CD4-positive, alpha-beta T cell treated with Interleukin-21 for 1 hour (primary cell): Measurements from ENCODE around the gene PTAFR.
"Not testable (repeated sequence)": the region's sequence is repeated elsewhere in the genome, so short reads cannot be mapped to it uniquely, and the experiment has no call there.

ENCODE experiments used
- DNase-seq: peaks from one replicate; pipeline ENCODE4 v3.0.0-alpha.2; 2020

Gene PTAFR

DNA sequence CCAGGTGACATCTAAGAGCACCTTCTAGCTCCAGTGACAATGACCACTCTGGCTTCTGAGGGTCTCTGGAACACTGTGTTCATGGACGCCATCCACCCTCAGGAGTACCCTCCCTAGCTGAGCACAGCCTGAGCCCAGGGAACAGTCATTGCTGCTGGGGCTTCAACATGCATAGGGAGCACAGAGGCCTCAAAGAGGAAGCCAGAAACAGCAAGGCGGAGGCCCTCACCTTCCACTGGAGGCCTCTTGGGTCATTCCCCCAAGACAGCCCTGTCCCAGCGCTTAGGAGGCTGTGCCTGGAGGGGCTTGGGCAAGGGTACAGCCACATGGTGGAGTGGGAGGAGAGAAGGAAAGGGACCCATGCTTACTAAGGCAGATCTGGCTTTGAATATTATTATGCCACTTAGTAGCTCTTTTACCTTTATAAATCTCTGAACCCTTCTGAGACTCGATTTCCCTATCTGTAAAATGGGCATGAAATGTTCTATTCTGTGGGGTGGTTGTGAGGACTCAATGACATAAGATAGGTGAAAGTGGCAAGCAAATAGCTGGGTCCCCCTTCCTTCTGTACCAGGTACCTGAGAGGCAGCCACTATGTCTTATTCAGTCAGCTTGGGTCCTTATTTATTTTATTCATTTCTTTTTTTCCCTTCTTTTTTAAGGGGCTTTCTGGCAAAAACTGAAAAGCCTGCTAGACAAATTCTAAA lies 32.8 kb downstream of the PTAFR start:
- DNase-seq = no peak

DNA sequence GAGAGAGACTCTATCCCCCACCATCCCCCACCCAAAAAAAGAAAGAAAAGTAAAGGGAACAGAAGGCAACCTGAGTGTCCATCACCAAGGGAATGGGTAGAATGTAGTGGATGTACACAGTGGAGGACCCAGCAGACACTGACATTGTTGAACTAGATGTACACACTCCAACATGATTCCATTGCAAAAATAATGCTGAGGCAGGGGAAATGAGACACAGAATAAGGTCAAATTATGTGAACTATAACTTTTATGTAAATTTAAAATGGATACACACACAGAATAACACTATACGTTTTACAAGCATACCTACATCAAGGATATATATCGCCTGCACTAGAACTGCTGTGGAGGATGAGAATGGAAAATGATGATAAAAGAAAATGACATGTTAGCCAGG lies 34.8 kb downstream of the PTAFR start:
- DNase-seq = no peak

DNA sequence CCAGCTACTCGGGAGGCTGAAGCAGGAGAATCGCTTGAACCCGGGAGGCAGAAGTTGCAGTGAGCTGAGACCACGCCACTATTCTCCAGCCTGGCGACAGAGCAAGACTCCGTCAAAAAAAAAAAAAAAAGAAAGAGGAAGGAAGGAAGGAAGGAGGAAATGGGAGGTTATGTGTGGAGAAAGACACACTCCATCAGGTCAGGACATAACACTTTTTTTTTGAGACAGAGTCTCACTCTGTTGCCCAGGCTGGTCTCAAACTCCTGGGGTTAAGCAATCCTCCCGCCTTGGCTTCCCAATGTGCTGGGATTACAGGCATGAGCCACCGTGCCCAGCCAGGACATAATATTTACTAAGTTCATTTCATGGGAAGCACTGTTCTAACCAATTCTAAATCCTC lies 36.6 kb downstream of the PTAFR start:
- not testable (repeated sequence) for DNase-seq

DNA sequence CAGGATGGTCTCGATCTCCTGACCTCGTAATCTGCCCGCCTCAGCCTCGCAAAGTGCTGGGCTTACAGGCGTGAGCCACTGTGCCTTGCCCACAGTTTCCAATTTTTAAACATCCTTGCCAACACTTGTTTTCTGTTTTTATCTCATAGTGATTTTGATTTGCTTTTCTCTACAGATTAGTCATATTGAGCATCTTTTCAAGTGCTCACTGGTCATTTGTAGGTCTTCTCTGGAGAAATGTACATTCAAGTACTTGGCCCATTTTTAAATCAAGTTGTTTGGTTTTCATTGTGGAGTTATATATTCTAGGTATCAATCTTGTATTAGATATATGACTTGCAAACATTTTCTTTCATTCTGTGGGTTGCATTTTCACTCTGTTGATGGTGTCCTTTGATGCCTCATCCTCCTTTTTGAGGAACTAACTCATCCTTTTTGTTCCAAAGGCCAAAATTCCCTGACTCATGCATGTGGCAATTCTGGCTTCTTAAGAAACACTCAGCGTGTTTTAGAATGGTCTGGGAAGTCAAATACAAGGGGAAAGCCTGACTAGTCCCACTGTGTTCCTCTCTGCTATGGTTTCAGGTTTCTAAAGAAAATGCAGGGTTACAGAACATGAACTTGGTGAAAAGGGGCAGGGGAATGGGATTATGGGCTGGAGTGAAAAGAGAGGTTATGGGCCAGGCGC lies 37.3 kb downstream of the PTAFR start:
- no peak for DNase-seq

DNA sequence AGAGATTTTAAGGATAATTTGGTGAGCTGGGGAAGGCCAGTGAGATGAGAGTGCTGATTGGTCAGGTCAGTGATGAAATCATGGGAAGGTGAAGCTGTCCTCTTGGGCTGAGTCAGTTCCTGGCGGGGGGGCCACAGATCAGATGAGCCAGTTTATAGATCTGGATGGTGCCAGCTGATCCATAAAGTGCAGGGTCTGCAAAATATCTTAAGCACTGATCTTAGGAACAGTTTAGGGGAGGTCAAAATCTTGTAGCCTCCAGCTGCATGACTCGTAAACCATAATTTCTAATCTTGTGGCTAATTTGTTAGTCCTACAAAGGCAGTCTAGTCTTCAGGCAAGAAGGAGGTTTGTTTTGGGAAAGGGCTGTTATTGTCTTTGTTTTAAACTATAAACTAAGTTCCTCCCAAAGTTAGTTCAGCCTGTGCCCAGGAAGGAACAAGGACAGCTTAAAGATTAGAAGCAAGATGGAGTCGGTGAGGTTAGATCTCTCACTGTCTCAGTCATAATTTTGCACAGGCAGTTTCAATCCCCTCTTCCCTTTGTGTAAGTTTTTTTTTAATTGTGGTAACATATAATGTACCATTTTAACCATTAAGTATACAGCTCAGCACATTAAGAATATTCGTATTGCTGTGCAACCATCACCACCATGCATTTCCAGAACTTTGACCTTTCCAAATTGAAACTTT lies 39.4 kb downstream of the PTAFR start:
- DNase-seq = no peak

DNA sequence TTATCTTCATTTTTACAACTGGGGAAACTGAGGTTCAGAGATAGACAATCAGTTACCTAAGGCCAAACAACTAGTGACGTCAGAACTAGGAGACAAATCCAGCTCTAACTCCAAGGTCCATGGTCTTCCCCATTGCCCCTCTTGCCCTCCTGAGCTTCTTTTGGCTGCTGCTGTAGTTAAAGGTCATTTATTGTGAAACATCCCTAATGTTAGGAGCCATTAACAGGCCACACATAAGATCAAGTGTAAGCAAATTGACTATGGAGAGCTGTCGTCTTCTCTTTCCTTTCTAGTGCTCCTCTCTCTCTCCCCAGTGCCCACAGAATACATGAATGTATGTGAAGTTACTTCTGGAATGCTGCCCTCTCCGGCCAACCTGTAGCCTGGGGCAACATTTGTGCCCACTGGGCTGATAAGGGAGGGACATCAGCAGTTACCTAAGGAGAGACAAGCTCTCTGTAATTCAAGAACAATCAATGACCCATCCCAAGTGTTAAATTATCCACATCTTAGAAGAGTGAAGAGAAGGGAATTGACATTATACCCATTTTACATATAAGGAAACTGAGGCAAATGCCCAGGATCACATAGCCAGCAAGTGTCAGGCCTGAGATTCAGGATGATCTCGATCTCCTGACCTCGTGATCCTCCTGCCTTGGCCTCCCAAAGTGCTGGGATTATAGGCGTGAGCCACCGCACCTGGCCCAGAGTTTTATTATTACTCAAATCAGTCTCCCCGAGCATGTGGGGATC lies 40.1 kb downstream of the PTAFR start:
- DNase-seq = no peak

DNA sequence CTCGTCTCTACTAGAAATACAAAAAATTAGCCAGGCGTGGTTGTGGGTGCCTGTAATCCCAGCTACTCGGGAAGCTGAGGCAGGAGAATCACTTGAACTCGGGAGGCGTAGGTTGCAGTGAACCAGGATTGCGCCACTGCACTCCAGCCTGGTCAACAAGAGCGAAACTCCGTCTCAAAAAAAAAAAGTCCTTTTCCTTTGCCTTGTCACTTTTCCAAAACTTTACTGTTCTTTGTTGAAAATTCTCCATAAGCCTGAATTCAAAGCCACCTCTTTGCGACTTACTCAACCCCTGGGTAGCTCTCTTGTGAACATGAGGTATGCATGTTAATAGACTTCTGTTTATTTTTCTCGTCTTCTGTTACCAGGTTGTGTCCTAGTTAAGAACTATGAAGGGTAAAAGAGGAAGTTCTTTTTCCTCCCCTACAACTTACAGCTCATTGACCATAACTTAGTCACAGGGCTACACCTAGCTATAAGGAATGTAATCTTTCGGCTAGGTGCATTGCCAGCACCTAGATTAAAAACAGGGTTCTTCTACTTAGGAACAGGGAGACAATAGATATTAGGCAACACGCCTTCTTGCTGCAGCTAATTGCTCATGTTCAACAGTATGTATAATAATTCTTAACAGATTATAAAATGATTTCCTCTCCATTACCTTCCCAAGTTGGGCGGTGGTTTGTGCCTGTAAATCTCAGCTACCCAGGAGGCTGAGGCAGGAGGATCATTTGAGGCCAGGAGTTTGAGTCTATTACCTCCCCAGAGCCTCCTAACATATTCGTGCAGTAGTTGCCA lies 40.9 kb downstream of the PTAFR start:
- no peak for DNase-seq

DNA sequence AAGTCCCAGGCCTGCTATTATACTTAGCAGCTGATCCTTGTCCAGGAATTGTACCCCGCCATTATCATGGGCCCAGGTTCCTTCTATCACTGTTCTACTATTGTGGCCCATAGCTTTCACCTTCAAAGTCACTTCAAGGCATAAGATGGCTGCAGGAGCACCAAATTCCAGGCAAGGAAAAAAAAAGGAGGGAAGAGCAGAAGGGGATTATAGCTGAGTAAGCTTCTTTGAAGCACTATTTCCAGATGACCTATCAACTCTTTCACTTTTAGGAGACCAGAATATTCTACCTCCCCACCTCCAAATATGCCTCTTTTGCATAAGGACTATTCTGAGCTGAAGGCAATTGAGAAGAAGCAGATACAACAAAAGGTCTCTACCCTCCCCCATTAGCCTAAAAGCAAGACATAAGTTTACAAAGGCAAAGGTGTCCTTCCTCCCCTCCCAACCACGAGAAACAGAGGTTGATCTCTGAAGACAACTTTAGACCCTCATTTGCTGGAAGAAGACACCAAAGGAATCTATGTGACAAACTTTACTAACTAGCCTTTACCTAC lies 41.8 kb downstream of the PTAFR start:
- no peak for DNase-seq

DNA sequence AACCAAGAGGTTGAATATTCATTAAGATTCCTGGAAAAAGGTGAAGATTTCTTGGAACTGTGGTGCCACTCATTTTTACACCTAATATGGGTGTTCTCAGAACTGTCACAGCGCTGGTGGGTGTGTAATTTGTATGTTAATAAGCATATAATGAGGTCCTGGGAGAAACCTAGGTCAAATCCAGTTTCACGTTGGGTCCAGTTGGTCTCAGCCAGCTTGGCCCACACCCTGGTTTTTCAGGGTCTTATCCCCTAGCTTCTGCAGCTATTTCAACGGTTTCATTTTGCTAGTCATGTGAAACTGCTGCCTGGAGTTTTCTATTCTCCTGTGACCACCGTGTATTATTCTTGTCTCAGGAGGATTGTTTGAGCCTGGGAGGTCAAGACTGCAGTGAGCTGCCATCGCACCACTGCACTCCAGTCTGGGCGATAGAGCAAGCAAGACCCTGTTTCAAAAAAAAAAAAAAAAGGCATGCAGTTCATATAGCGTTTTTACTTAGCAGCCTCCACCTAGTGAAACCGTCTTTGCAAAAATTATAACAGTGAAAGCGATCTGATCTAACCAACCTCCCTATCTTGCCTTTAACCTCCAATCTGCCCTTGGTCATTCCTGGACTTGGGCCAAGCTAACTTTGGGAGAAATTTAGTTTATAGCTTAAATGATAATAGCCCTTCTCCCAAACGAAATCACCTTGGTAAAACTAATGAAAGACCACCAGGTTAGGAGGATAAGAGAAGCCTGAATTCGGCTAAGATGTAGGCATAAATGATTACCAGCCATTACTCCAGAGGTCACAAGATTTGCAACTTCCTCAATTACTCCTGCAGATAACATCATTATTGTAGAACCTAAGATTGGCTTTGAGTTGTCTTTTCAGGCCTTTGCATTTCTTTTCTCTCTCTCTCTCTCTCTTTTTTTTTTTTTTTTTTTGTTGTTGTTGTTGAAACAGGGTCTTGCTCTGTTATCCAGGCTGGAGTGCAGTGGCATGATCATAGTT lies 44.0 kb downstream of the PTAFR start:
- DNase-seq = no peak

DNA sequence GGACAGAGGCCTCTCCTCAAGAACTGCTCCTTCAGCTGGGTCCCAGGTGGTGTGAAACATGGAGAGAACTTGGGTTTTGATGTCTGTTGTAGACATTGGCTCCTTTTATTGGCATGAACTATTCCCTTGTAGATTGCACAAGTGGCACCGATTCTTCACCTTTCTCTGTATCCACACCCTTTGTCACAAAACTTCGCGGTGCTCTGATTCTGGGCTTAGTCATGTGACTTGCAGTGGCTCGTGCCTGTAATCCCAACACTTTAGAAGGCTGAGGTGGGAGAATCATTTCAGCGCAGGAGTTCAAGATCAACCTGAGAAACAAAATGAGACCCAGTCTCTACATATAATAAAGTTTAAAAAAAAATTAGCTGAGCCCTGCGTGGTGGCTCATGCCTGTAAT lies 45.6 kb downstream of the PTAFR start:
- DNase-seq = no peak

DNA sequence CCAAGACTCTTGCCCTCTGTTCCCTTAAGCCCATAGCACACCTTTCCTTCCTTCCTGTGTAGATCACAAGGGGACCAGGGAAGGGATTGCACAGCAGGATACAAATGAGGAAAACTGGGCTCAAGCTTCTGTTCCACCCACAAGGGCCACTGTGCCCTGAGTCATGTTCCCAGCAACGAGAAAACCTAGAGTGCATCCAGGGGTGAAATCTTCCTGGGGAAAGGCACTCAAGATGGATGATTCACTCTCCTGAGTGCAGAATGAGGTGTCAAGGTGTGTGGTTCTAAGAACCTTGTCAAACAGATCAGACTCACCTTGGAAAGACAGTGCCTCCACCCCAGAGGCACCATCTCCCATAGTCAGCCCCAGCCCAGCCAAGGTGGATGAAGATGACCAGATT lies 47.3 kb downstream of the PTAFR start:
- DNase-seq = no peak

DNA sequence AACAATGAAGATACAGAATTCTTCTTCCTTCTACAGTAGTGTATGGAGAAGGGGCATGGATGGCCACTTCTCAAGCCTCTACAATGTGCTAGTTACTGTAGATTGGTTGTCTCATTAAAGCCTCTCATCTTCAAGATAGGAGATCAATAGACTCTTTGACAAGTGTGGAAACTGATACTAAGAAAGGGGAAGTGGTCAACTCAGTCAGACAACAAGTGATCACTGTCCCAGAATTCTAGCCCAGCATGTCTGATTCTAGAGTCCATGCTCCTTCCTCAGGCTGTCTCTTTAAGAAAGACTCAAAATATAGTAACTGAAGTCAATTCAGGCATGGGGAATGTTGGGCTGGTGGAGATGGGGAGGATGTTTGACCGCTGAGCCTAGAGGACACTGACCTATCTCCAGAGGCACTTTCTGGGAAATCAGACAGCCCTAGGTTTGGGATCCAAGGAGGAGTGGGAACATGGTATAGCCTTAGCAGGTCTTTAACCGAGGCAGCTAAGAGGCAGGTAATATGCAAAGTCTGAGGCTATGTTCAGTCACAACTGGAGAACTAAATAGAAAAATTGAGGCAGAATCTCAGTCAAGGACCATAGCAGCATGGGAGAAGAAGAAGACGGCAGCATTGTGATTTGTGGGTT lies 48.8 kb downstream of the PTAFR start:
- no peak for DNase-seq

DNA sequence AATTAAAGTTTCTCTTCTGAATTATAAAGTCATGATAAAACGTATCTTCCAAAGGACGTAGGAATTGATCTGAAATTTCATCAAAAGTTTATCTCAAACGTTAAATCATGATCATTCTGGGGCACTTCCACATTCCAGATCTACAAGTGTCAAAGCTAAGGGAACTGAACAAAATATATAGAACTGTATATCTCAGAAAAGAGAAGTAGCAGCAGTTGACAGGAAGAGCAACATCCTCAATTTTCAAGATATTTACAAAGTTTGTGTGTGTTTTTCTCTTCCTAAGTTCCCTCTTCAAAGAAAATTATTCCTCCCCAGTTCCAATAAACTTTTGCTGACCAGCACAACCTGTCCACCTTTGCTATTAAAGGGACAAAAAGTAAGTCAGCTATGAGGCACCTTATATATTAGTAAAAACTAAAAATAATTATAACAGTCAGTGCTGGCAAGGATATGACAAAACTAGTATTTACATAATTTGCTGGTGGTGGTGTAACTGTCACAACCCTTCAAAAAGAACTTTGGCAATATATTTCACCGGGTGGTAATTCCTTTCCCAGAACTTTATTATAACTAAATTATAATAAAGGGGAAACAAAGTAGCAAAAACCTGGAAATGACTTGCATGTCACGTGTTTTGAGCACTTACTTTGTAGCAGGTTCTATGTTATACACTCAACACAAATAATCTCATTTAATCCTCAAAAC lies 49.6 kb downstream of the PTAFR start:
- no peak for DNase-seq

DNA sequence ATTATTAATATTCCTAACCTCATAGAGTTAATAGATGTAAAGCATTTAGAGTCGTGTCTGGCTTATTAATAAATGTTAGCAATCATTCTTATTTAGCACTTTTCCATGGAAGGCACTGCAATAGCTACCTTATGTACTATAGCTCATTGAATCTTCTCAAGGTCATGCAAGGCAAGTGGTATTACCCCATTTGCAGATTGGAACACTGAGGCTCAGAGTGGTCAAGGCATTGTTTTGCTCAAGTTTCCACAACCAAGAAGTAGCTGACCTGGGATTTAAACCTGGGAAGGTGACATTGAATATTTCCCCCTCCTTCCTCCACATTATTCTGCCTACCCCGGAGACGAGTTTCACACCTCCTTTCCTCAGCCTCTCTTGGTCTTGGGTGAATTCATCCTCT lies 50.3 kb downstream of the PTAFR start:
- DNase-seq = no peak

DNA sequence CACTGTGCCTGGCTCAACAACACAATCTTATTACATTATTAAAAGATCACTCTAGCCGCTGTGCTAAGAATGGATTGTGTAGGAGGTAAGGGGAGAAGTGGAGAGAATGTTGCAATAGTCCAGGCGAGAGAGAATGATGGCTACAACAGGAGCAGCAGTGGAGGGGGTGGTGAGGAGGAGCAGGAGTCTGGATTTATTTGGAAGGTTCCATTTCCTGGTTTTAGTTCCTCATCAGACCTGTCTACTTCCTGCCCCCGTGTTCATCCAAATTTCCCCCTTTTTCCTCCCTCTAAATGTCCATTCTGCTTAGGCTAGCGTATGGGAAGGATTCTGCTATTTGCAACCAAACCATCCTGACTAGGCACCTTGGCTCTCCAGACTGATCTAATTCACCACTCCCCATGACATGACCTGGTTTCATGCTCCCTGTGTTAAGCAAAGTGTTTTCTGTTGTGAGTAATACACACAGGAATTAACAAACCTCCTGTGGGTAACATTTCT lies 53.0 kb downstream of the PTAFR start:
- no peak for DNase-seq

DNA sequence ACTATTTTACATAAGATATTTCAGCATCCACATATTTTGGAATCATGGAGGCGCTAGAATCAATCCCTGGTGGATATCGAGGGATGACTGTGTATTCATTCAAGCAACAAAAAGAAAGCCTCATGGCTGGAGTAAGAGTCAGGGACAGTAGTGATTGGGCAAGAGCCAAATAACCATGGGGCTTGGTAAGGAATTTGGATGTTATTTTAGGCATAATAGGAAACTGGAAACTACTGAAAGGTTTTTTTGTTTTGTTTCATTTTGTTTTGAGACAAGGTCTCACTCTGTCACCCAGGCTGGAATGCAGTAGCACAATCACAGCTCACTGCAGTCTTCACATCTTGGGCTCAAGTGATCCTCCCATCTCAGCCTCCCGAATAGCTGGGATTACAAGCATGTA lies 54.3 kb downstream of the PTAFR start:
- no peak for DNase-seq

DNA sequence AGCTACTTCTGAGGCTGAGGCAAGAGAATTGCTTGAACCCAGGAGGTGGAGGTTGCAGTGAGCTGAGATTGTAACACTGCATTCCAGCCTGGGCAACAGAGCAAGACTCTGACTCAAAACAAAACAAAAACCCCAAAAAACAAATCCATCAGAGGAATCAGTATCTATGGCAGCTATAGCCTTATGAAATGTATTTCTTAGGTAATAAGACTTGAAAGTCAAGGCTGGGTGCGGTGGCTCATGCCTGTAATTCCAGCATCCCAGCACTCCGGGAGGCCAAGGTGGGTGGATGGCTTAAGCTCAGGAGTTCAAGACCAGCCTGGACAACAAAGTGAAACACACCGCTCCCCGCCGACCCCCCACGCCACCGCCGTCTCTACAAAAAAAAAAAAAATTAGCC lies 56.9 kb downstream of the PTAFR start:
- no peak for DNase-seq

DNA sequence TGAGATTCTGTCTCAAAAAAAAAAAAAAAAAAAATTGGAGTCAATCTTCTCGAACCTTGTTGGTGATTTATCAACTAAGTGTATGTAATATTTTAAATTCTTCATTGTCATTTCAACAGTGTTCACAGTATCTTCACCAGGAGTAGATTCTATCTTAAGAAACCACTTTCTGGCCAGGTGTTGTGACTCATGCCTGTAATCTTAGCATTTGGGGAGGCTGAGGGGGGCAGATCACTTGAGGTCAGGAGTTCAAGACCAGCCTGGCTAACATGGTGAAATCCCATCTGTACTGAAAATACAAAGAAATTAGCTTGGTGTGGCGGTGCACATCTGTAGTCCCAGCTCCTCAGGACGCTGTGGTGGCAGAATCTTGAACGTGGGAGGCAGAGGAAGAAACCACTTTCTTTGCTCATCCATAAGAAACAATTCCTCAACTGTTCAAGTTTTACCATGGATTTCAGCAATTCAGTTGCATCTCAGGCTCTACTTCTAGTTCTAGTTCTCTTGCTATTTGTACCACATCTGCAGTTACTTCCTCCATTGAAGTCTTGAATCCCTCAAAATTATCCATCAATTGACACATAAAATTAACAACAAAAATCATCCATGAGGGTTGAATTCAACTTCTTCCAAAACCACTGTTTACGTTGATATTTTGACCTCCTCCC lies 57.7 kb downstream of the PTAFR start:
- no peak for DNase-seq

DNA sequence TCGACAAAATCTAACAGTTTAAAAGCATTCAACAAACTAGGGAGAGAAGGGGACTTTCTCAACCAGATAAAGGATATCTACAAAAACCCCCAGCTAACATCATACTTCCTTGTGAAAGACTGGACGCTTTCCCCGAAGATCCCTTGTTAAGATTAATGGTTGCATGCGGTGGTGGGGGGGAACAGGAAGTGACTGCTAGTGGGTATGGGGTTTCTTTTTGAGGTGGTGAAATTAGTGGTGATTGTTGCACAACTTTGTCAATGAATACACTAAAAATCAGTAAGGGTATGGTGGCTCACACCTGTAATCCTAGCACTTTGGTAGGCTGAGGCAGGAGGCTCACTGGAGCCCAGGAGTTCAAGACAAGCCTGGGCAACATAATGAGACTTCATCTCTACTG lies 61.2 kb downstream of the PTAFR start:
- DNase-seq = peak; percentile 51
